Adrenal gland (tissue), 12 donors: ENCODE data around the gene IQCC. TPM values are rescaled to one million over a fixed set of nuclear protein-coding genes. Genes with fewer than 3 reads are reported as not detected.

Experiments used
- DNase-seq, 7 donors: peaks; one replicate each; pipeline ENCODE4 v3.0.0-alpha.2; 2019 to 2020
- H3K27ac ChIP-seq, 5 donors: fragments of 200-600 bp; sonication (generic) in 4 of 5; 1 replicate in 3 of 5; 2 replicates in 2 of 5; pipeline versions ENCODE4 v1.5.1 to v1.8.0; 2016 to 2020; ENCODE audit warnings: mild to moderate bottlenecking in 1 of 5
- H3K27me3 ChIP-seq: fragments of 200-600 bp; 2 replicates; pipeline ENCODE4 v1.8.0; 2021
- H3K36me3 ChIP-seq, 2 donors: fragments of 200-600 bp; replicated peaks in 1 of 2; 1 replicate in 1 of 2; 2 replicates in 1 of 2; pipeline versions ENCODE4 v1.5.1 to v1.8.0; 2018 to 2022
- H3K4me1 ChIP-seq, 2 donors: fragments of 200-600 bp; replicated peaks in 1 of 2; 1 replicate in 1 of 2; 2 replicates in 1 of 2; pipeline versions ENCODE4 v1.5.1 to v1.8.0; 2018 to 2021
- H3K4me3 ChIP-seq, 4 donors: fragments of 200-600 bp; sonication (generic) in 3 of 4; one replicate each; pipeline ENCODE4 v1.5.1; 2016 to 2018
- H3K9me3 ChIP-seq, 3 donors: fragments of 200-600 bp; sonication (generic) in 1 of 3; replicated peaks in 1 of 3; 1 replicate in 2 of 3; 2 replicates in 1 of 3; pipeline versions ENCODE4 v1.5.1 to v1.8.0; 2016 to 2021
- POLR2A ChIP-seq, 2 donors: fragments of 450-650 bp; IDR thresholded peaks; one replicate each; pipeline ENCODE4 v1.6.1; 2017; ENCODE audit warnings: antibody characterized with exemption in 2 of 2, mild to moderate bottlenecking in 2 of 2, moderate library complexity in 1 of 2
- WGBS, 4 donors: extraction: QIAGEN DNeasy Blood & Tissue Kit in 2 of 4; methylation state at CpG; one replicate each; pipeline versions ENCODE4 v1.1.5 to v1.1.7; 2013 to 2017; 5-methylcytosine and 5-hydroxymethylcytosine counted together
- intact Hi-C, 2 donors: fragments of 100-400 bp; cut with DNase I; formaldehyde crosslinking; loops; one replicate each; pipeline versions ENCODE4 v1.14.1 to v1.15.0; 2022 to 2023
- polyA plus RNA-seq, 3 donors: library from polyadenylated mRNA; stranded (reverse); fragments of 200-250 nt in 2 of 3; fragments of 350-450 nt in 1 of 3; fragmentation: Illumina TruSeq in 1 of 3; extraction: RNeasy Lipid Tissue Mini Kit (QIAGEN cat#74804) in 1 of 3; gene quantifications; one replicate each; pipeline ENCODE4 v1.2.3, GENCODE V29; 2013 to 2014
- total RNA-seq, 9 donors: library from RNA; depleted of rRNA in 4 of 9; stranded (reverse); fragments of >200 nt in 4 of 9; fragments of 120-200 nt in 1 of 9; fragmentation: NEBNext Ultra II Directional in 1 of 9; extraction: Animal tissue kit (Norgen Biotek cat#: 25700) in 1 of 9; gene quantifications; one replicate each; pipeline versions ENCODE4 v1.1.0 to v1.2.4, GENCODE V29; 2013 to 2023
- TF ChIP-seq, protein P1 (sequence below), 6 experiments: fragments of 450-650 bp in 4 of 6; fragments of 200-600 bp in 2 of 6; sonication (generic) in 1 of 6; IDR thresholded peaks; 1 replicate in 5 of 6; 2 replicates in 1 of 6; pipeline versions ENCODE4 v1.5.1 to v1.8.0; 2016 to 2021; ENCODE audit warnings: antibody characterized with exemption in 6 of 6, mild to moderate bottlenecking in 2 of 6, moderate library complexity in 1 of 6
- donor health status: healthy with polysubstance abuse.
- donor health status: Bipolar disorder and iron deficiency.
- donor health status: DM: yes; HTN: yes; CAD: no.
- donor health status: DM: no; HTN: no; CAD: no.
- donor health status: DM: no; HTN: no; CAD: no.
- donor health status: DM: yes; HTN: yes; CAD: no.

The IQCC gene
- total and polyA plus RNA-seq, 12 donors, result 1.5 to 3.9 (median 3.0) TPM

DNA sequence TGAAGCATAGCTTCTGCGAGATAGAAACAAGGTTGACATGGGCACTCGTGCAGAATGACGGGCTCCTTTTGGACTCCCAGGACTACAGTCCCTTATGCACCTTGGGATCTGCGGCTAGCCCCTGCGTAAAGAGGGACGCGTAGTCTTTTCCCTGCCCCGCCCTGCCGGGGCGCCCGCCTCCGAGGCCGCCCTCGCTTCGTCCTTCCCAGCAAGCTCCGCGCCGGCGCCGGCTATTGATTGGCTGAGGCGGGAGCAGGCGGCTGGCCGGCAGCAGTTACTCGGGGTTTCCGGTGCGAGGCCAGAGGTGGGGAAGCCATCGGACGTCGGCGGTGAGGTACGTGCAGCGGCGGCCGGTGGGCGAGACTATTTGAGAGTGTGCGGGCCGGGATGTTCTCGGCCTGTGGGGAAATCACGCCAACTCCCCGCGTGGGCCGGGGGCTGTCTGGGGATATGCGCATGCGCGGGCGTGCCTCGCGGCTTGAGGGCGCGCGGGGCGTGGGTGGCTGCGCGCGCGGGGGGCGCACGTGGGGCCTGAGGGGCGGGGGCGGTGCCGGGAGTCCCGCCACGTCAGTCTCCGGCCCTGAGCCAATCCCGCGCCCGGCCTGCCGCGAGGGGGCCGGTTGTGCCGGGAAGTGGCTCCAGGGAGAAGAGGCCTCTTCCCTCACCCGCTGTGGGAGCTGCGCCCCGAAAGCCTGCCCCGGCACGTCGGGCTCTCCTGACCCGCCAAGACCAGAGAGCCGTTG lies 25.9 kb upstream of the IQCC start, which contains the start of gene TXLNA:
Gene TXLNA (plus strand): TSS at position 233 of the 743 bp plus-strand sequence. CDS start 671 bp downstream, outside the sequence.
- H3K36me3 ChIP-seq, result peaks cover 0 to 30% of the 10 kb centered on the region in 2 donors
- peak within 1 kb of the TSS; percentile 65 to 98 (median 96) for H3K27ac ChIP-seq
- H3K27me3 ChIP-seq, result no peaks in the 10 kb centered on the region
- TF ChIP-seq POLR2A (IDR thresholded peaks at IDR 0.05), result peak; percentile 64 to 67
- TF ChIP-seq, protein P1, sequence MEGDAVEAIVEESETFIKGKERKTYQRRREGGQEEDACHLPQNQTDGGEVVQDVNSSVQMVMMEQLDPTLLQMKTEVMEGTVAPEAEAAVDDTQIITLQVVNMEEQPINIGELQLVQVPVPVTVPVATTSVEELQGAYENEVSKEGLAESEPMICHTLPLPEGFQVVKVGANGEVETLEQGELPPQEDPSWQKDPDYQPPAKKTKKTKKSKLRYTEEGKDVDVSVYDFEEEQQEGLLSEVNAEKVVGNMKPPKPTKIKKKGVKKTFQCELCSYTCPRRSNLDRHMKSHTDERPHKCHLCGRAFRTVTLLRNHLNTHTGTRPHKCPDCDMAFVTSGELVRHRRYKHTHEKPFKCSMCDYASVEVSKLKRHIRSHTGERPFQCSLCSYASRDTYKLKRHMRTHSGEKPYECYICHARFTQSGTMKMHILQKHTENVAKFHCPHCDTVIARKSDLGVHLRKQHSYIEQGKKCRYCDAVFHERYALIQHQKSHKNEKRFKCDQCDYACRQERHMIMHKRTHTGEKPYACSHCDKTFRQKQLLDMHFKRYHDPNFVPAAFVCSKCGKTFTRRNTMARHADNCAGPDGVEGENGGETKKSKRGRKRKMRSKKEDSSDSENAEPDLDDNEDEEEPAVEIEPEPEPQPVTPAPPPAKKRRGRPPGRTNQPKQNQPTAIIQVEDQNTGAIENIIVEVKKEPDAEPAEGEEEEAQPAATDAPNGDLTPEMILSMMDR (IDR thresholded peaks at IDR 0.05), result peak in 3 of 6 experiments; percentile 15 to 27 (median 20)
- H3K4me1 ChIP-seq, result peaks cover 21 to 46% of the 10 kb centered on the region in 2 donors
- 0 to 1% (median 0%) methylated on average over 23 to 79 of the region's 79 CpGs for WGBS, 4 donors
- intact Hi-C loops, result no loop called here
- no peaks in the 10 kb centered on the region for H3K9me3 ChIP-seq
- peak within 1 kb of the TSS in 3 of 4 donors; percentile 62 to 73 (median 66) for H3K4me3 ChIP-seq
- DNase-seq, result peak; percentile 93 to 97 (median 95)

DNA sequence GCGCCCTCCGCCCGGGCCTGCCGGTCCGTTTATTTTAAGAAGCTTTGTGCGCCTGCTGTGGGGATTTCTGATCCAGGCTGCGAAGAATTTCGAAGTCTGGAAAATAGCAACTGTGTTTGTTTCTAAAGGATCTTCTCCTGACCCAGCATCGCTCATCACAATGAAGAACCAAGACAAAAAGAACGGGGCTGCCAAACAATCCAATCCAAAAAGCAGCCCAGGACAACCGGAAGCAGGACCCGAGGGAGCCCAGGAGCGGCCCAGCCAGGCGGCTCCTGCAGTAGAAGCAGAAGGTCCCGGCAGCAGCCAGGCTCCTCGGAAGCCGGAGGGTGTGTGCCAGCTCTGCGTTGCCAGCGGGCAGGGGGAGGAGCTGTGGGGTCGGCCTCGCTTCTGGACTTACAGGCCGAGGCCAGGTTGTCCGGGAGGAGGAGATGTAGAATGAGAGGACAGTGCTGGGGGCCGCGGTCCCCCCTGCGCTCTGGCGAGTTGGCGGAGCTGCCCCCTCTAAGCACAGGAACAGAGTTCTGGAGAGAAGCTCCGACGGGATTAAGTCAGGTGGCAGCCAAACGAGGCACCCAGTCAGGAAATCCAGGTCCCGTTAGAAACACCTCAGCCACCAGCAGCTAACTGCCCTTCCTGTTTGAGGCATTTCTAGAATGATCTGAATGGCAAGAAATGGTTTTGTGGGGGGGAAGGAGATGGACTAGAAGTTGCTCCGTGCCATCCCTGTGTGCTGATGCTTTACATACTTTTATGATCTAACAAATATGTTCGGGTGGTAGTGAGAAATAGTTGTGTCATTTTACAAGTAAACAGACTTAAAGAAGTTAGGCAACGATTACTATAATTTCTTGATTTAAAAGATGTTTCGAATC lies 25.0 kb upstream of the IQCC start:
- WGBS, 4 donors, result 5 to 10% (median 7%) methylated on average over 12 to 36 of the region's 36 CpGs
- TF ChIP-seq, protein P1 (IDR thresholded peaks at IDR 0.05), result no peak
- TF ChIP-seq POLR2A (IDR thresholded peaks at IDR 0.05), result peak in 1 of 2 donors; percentile 50
- H3K27me3 ChIP-seq, result no peaks in the 10 kb centered on the region
- H3K27ac ChIP-seq, result peak overlapping the region; percentile 65 to 98 (median 96)
- no peaks in the 10 kb centered on the region for H3K9me3 ChIP-seq
- peak overlapping the region in 3 of 4 donors; percentile 62 to 73 (median 66) for H3K4me3 ChIP-seq
- intact Hi-C loops, result no loop called here
- H3K4me1 ChIP-seq, result peaks cover 21 to 47% of the 10 kb centered on the region in 2 donors
- H3K36me3 ChIP-seq, result peaks cover 0 to 38% of the 10 kb centered on the region in 2 donors
- peak; percentile 54 to 85 (median 75) for DNase-seq

DNA sequence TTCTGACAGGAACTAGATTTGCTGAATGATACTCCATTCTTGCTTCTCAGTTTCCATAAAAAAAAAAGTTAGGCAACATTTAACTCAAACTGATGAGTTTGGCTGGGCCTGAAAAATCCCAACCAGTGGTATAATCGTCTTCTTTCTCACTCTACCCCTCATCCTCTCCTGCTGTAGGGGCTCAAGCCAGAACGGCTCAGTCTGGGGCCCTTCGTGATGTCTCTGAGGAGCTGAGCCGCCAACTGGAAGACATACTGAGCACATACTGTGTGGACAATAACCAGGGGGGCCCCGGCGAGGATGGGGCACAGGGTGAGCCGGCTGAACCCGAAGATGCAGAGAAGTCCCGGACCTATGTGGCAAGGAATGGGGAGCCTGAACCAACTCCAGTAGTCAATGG lies 24.4 kb upstream of the IQCC start:
- Histone ChIP-seq H3K27ac (peak overlapping the region in 4 of 5 donors; percentile 65 to 97 (median 94)), H3K9me3 (no peaks in the 10 kb centered on the region), H3K4me3 (peak overlapping the region in 1 of 4 donors; percentile 73), H3K36me3 (peaks cover 0 to 45% of the 10 kb centered on the region in 2 donors), H3K27me3 (no peaks in the 10 kb centered on the region), H3K4me1 (peaks cover 21 to 47% of the 10 kb centered on the region in 2 donors)
- DNase-seq, result no peak
- WGBS, 4 donors, result 62 to 77% (median 67%) methylated on average over 9 of the region's 9 CpGs
- TF ChIP-seq, protein P1 (IDR thresholded peaks at IDR 0.05), result no peak
- TF ChIP-seq POLR2A (IDR thresholded peaks at IDR 0.05), result no peak
- intact Hi-C loops, result no loop called here

DNA sequence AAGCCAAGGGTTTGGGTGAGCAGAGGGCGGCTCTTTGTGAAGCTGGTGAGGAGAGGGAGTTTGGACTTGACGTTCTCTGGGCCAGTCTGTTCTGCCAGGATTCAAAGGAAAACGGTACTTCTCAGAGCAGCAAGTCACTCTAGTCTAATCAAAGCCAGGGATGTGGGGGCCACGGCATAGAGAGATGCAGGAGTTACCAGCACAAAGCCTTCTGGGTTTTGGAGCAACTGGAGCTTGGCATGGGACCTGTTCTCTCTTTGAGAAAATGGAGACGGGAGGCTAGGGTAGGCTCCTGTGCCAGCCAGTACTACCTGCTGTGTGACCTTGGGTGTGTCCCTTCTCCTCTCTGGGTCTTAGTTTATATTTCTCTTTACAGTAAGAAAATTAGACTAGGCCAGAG lies 23.9 kb upstream of the IQCC start:
- intact Hi-C loops, result no loop called here
- DNase-seq, result no peak
- WGBS, 4 donors, result 61 to 67% (median 65%) methylated on average over 5 of the region's 5 CpGs
- Histone ChIP-seq H3K27ac (peak overlapping the region in 3 of 5 donors; percentile 15 to 96 (median 91)), H3K9me3 (no peaks in the 10 kb centered on the region), H3K4me1 (peaks cover 21 to 47% of the 10 kb centered on the region in 2 donors), H3K36me3 (peaks cover 0 to 50% of the 10 kb centered on the region in 2 donors), H3K27me3 (no peaks in the 10 kb centered on the region), H3K4me3 (peak overlapping the region in 1 of 4 donors; percentile 73)
- TF ChIP-seq, protein P1 (IDR thresholded peaks at IDR 0.05), result no peak
- TF ChIP-seq POLR2A (IDR thresholded peaks at IDR 0.05), result no peak
